ENCODE measurements around the gene ARL15. TPM values are rescaled to one million over a fixed set of nuclear protein-coding genes. Genes with fewer than 3 reads are reported as not detected.
"Not testable (repeated sequence)": the region's sequence is repeated elsewhere in the genome, so short reads cannot be mapped to it uniquely, and the experiment has no call there.

Gene ARL15
- total and polyA plus RNA-seq, 9 of the 15 experiments (the other 6 are each of a cell fraction or from before 2014, with no cell fraction given), result 18.5 to 80.4 (median 57.0) TPM

GRCh38 chr5:54353933-54354564 lies 43.7 kb upstream of the ARL15 start:
- peak in 1 of 4 experiments; percentile 10 for DNase-seq (ENCODE audit: extremely low read depth in 1 of 4, low spot score in 3 of 4)
- H3K9me1 ChIP-seq (ENCODE audit: control insufficient read depth, insufficient read depth, low read length); H3K27ac ChIP-seq (ENCODE audit: extremely low read depth, low read depth, low read length); ATAC-seq; H4K20me1 ChIP-seq (replicated peaks; ENCODE audit: control insufficient read depth, insufficient read depth, low read length); H3K9ac ChIP-seq (ENCODE audit: insufficient read depth in 1 of 2, low read depth in 2 of 2, low read length in 2 of 2); H2AFZ ChIP-seq (ENCODE audit: low read depth, low read length); H3K4me1 ChIP-seq (replicated peaks in 1 of 2; ENCODE audit: control insufficient read depth in 2 of 2, insufficient read depth in 2 of 2, low read length in 2 of 2); FAIRE-seq; intact Hi-C loops (cut with micrococcal nuclease); CTCF ChIA-PET (ENCODE audit: low intra/inter-chr PET ratio); BruUV-seq (replicated peaks); H3K4me2 ChIP-seq (ENCODE audit: insufficient read depth, low read length); in situ Hi-C loops (cut with MboI); H3K4me3 ChIP-seq; H3K27me3 ChIP-seq (ENCODE audit: control insufficient read depth in 2 of 2, insufficient read depth in 2 of 2, low read length in 2 of 2): not testable (repeated sequence)
- H3K36me3 ChIP-seq (ENCODE audit: control insufficient read depth, insufficient read depth, low read length), result peaks cover 45% of the 10 kb centered on the region
- TF ChIP-seq TRIM28 (IDR thresholded peaks at IDR 0.05) (peak; percentile 95), CBX3 (IDR thresholded peaks at IDR 0.05; ENCODE audit: borderline replicate concordance in 1 of 2, low read length in 2 of 2) (peak in 1 of 2 experiments; percentile 80; a peak in 2 of 3 replicates), CBX5 (IDR thresholded peaks at IDR 0.05; ENCODE audit: borderline replicate concordance, low read depth) (peak; percentile 85; the same call in 1 of the 2 replicates), ZNF280A (IDR thresholded peaks at IDR 0.05; ENCODE audit: low read depth, partially characterized antibody) (peak; percentile 96), CBX1 (IDR thresholded peaks at IDR 0.05; ENCODE audit: low read depth) (peak; percentile 77; the same call in 1 of the 2 replicates), ZFP36 (IDR thresholded peaks at IDR 0.05; ENCODE audit: low read depth, low read length, partially characterized antibody) (peak; percentile 82), CHAMP1 (IDR thresholded peaks at IDR 0.05) (0 out of 2 replicates have a peak, but pooled peaks have one; percentile 60), CEBPZ (IDR thresholded peaks at IDR 0.05; ENCODE audit: borderline replicate concordance, low read depth, low read length) (peak; percentile 56; the same call in 1 of the 2 replicates), ZEB2 (IDR thresholded peaks at IDR 0.05) (peak; percentile 63), XRCC3 (IDR thresholded peaks at IDR 0.05) (0 out of 2 replicates have a peak, but pooled peaks have one; percentile 20), TRIM24 (IDR thresholded peaks at IDR 0.05) (peak in 1 of 2 experiments; percentile 53; a peak in 2 of 4 replicates), NFIC (IDR thresholded peaks at IDR 0.05) (0 out of 2 replicates have a peak, but pooled peaks have one; percentile 25), ZNF280B (CRISPR knock-in tag; IDR thresholded peaks at IDR 0.05) (0 out of 2 replicates have a peak, but pooled peaks have one; percentile 46)
- peaks cover 16% of the 10 kb centered on the region for H3K9me3 ChIP-seq (replicated peaks; ENCODE audit: control insufficient read depth, insufficient read depth, low read depth, low read length)
- POLR2A ChIA-PET, result interaction anchor here (1.4 kb wide), 1 partner anchor 41 kb away, joined by 3 read pairs; no protein-coding TSS in a partner anchor
- peaks cover 64% of the 10 kb centered on the region for H3K79me2 ChIP-seq (ENCODE audit: control insufficient read depth, insufficient read depth, low read length)

All from K562 (cell line).